Muscle of arm (tissue), 12 donors: ENCODE data around the gene SYNM. TPM values are rescaled to one million over a fixed set of nuclear protein-coding genes. Genes with fewer than 3 reads are reported as not detected.

Experiments
- DNase-seq: peaks from one replicate; pipeline ENCODE4 v3.0.0-alpha.2; 2013
- polyA plus RNA-seq, 12 donors: library from polyadenylated mRNA; unstranded; fragments of 120-200 nt; gene quantifications; one replicate each; pipeline ENCODE4 v1.2.1, GENCODE V29; 2013; ENCODE audit not compliant: insufficient read length in 12 of 12

Gene SYNM
- polyA plus RNA-seq, 12 donors: 19.7 to 116 (median 54.4) TPM; not detected in 1

DNA sequence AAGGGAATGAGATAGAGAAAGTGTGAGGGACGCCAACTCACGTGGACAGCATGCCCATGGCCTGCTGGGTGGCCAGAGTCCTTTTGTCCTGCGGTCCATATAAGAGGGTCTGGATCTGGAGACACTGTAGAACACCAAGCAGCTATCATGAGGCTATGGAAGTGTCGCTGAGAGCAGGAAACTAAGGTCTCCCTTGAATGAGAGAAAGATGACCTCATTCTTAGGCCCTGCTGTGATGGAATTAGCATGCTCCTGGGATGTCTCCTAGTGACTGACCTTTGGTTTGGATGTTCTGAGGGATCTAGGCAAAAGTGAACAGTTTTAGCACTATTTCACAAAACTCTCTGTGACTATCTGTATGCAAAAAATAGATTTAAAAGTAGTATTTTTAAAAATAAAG is 34.4 kb downstream of the SYNM start:
- DNase-seq: no peak

DNA sequence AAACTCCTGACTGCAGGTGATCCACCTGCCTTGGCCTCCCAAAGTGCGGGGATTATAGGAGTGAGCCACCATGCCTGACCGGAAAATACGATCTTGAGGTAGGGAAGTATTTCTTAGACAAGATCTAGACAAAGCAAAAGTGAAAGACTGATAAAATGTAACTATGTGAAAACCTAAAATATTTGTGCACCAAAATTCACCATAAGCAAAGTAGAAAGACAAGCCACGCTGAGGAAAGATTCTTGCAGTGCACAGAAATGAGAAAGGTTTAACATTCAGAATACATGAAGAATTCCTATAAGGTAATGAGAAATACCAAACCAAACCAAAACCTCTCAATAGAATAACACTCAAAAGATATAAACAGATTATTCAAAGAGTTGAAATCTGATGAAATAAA is 35.7 kb downstream of the SYNM start:
- DNase-seq: no peak

DNA sequence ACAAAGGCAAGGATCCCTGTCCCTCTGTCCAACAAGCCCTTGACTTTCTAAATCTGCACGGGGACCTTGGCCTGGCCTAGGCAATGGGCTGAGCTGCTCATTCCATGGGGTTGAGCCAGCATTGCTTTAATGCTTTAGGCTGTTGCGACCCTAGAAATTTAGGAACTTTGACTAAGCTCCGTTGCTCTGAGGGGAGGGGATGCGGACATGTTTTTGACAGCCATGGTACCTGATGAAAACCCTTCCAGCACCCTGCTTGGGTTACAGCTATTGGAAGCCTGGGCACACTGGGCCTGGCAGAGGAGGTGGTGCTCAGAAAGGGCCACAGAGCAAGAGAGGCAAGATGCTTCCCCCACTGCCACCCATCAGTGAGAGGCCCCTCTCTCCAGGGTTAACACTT is 37.1 kb downstream of the SYNM start:
- no peak for DNase-seq

DNA sequence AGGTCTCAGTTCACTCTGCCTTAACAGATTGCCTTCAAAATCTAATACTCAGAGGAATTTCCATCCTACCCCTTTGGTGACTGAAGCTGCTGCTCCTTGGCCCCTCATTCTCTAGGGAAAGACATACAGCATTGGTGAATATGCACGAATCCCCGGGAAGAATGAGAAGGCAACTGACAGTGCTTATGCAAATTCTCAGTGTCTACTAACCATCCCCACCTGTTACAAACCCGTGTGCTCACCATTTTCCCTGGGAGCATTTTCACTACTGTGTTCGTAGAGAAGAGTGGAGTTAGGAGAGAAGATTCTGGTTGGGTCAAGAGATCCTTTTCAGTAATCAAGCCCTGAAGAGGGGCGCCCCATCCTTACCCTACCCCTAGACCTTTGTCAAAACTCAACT is 37.7 kb downstream of the SYNM start:
- no peak for DNase-seq

DNA sequence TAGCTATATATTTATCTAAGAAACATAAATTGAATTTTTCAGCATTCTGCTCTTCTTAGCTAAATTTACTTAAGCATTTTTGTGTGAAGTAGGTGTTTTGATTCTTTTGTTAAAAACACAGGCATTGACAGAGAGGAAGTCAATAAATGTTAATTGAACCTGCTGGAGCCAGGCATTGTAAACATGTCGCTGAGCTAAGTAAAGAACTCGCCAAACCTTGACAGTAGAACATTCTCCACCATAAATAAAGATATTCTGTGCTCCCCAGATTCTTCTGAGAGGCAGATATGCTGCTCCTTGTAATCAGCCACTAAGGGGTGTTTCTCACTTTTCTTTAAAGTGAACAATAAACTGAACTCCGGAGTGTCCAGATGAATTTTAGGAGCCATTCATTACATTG is 38.4 kb downstream of the SYNM start:
- DNase-seq: no peak

DNA sequence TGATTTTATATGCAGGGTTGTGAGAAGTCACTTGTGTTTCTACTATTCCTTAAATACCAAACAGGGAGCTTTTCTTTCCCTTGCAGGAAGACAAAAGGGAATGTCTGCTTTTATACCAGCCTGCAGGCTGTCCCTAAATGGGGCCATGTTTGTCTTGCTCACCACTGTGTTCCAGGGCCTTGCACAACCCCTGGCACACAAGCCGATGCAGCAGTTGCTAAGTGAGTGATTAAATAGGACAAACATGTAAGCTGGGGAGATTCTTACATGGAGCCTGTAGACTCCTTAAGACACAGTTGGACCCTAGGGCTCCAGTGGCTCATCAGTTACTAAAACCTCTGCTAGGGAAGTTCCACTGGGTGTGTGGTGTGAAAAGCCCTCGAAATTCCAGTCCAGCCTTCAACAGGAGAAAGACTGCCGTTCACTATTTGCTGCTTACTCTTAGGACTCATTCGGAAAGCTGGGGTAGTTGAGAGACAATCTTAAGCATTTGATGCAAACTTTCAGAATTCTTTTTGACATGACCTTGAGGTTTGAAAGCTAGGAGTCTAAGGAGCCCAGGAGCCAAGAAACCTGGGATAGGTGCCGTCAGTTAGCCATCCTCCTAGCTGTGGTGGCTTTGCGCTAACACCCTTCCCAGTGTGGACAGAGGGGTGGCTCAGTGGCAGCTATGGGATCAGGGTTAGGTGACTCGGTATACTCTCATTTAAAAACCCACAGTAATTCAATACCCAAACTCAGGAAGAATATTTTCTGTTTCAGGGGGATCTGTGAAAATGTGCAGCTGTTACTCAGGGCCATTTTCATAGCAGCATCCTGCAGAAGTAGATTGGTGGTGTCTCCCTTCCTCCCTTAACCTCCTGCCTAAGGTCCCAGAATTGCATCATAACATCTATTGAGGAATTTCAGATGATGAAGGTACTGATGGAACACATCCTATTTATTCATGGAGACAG is 39.1 kb downstream of the SYNM start:
- no peak for DNase-seq

DNA sequence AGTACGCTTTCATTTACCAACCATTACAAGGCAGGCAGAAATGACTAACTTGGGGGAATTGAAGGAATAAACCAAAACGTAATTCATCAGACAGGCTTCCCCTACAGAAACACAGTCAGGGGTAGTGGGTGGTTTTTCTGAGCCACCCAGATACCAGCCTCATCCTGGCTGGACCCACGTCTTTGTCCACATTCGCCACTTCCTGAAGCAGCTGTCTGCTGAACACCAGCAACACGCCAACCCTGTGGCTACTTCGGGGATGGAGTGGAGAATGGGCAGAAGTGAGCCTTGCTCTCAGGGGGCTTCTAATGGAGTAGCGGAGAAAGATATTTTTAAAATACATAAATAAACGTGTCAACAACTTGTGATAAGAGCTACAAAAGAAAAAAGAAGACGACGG is 40.1 kb downstream of the SYNM start:
- no peak for DNase-seq

DNA sequence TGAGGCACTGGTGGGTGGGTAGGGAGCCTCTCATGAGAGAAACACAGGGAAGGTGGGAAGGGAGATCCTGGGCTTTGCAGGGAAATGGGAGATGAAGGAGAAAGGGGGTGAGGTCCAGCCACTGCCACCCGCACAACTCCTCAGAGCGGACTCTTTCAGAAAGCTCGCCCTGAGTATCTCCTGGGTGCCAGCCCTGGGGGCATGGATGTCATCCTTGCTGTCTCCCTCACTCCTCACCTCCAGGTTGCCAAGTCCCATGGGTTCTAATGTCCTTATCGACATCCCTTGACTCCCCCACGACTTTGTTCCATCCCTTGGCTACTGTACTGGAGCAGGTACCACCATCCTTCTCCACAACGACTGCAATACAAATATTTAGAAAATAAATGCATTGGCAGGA is 40.9 kb downstream of the SYNM start:
- DNase-seq: no peak

DNA sequence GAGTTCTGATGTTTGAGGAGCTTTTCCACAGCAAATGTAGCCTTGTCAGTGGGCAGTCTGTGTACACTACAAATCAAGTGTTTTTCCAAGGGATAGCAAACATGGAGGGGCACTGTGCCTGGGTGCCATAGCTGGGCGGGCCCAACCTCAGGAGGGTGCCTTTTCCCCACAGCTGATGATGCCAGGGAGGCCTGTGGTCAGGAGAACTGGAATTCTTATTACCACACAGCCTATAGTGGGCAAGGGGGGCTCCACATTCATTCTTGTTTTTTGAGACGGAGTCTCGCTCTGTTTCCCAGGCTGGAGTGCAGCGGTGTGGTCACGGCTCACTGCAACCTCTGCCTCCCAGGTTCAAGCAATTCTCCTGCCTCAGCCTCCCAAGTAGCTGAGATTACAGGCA is 41.8 kb downstream of the SYNM start:
- no peak for DNase-seq

DNA sequence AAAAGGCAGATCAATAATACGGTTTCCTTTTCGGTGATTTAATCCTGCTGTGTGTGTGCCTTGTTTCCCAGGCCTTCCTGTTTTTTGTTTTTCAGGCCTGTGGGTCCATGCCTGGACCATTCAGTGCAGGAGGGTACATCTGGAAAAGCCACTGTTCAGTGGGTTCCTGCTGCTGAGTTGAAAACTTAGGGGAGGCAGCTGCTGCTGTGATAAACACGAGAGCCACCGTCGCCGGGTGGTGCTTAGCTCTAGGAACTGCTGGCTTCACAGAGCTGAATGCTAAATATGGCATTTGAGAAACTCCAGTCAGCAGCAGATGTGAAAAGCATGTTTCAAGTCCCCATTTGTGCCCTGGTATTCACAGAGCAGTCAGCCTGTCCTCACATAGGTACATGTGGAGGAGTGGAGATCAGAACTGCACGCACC is 44.0 kb downstream of the SYNM start:
- DNase-seq: no peak

DNA sequence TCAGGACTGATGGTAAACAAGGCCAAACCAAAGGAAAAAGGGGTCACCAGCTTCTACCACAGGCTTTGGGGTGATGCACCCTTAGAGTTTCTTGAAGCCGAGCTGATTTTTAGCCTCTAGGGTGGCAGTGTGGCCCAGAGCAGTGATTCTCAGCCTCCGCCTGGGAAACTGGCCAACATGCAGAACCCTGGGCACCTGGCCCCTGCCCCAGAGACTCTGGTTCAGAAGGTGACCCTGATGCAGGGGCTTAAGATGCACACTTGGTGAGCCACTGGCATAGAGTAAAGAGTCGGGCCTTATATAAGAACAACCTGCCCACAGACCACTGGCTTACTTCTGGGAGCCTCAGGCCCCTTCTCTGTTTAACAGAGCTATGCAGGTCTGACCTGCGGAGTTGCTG is 44.5 kb downstream of the SYNM start:
- DNase-seq: no peak

DNA sequence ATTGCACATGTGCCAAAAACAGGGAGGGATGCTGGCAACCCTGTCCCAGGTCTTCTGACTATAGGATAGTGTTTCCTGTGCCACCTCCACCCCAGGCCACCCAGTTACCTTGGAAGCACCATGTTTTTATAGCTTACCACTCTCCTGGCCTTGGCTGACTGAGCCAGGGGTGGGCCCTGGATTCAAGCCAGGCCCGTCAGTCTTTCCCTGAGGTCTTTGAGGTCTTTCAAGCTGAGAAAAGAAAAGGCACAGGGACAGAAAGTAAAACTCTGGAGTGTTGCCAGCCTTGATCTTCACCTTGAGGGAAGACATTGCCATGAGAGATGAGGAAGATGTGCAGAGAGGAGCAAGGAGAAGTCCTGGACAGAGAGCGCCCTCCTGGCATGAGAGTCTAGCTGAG is 46.3 kb downstream of the SYNM start:
- DNase-seq: no peak

DNA sequence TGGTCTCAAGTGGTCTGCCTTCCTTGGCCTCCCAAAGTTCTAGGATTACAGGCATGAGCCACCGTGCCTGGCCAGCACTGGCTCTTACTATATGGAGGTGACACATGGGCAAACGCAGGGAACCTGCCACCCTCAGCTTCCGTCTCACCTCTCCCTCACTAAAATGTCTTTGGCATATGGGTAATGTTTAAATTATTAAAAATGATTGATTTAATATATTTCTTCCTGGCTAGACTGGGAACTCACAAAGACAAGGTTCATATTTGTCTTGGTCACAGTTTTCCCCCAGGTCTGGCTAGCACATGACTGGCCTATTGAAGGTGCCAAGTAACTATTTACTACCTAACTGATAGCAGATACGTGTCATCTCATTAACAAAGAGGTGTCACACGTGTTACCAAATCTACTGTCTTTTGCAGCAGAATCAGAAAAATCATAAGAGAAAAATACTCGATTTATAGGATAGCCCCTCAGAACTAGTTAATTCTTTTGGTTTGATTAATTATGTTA is 48.2 kb downstream of the SYNM start:
- DNase-seq: no peak

DNA sequence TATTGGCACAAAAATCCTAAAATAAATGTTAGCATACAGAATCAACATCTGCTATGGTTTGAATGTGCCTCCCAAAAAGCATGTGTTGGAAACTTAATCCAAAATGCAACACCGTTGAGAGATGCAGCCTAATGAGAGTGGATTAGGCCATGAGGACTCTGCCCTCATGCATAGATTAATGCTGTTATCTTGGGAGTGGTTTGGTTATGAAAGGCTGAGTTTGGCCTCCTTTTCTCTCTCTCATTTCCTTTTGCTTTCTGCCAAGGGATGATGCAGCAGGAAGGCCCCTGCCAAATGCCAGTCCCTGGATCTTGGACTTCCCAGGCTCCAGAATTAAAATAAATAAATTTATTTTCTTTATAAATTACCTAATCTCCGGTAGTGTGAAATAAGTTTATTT is 49.4 kb downstream of the SYNM start:
- no peak for DNase-seq

DNA sequence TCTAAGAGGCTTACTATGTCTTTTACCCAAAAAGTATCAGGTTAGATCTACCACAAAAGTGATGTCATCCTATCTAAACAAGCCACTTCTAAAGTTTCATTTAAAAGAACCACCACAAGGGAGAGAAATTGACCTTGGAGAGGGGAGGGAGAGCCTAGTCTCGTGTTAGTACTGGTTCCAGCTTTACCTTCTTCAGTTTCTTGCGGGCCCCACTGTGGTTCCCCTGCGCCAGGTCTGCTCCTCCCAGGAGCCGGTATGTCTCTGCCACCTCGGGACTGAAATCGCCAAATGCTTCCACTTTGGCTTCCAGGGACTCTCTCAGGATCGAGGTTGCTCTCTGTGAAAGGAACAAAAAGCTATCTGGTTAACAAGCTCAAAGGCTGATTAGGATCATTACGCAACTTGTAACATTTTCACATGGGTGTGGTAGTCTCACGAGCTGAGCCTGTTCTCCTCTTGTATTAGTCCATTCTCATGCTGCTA is 51.1 kb downstream of the SYNM start:
- DNase-seq: no peak

DNA sequence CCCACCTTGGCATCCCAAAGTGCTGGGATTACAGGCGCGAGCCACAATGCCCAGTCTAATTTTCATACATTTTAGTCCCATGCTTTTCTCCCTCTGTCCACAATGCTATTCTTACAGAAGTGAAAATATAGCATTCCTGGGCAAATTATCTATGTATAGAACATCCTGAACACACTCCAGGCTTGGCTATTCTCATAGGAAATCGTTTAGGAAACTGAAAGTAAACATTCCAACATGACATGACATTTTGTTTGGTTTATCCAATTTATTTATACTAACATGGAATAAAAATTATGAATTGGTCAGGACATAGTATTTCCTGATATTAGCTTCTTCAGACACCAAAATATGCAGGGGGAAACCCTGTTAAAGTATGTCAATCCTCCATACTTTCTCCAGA is 52.6 kb downstream of the SYNM start:
- no peak for DNase-seq

DNA sequence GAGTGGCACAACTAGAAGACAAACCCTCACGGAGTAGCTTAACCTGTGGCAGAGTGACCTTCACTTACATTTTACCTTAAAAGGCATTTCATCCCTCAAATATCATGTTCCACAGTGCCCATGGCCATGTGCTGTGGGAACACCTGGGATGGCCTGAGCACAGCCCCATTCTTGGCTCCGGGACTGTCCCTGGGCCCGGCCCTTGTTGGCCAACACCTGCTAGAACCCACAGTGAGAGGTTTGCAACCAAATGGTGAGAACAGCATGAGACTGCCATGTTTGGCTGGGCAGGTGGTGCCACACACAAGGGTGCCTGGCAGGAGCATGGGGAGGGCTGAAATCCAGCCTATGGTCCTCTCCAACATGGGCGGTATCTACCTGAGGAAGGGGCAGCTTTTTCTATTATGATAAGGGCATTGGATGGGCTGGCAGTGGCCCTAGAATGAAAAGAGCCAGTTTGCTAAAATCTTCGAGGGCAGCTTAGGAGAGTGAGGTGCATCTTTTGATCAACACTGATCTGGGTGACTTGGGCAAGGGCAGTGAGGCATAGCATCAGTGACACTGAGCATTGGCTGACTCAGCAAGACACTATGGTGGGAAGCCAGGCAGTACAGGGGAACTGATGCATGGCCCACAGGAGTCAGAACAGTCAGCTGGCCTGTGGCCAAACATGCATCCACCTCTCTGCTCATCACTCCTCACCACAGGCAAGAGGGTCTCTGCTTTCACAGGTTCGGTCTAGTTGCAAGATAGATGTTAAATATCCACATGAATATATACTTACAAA is 53.9 kb downstream of the SYNM start:
- DNase-seq: no peak

DNA sequence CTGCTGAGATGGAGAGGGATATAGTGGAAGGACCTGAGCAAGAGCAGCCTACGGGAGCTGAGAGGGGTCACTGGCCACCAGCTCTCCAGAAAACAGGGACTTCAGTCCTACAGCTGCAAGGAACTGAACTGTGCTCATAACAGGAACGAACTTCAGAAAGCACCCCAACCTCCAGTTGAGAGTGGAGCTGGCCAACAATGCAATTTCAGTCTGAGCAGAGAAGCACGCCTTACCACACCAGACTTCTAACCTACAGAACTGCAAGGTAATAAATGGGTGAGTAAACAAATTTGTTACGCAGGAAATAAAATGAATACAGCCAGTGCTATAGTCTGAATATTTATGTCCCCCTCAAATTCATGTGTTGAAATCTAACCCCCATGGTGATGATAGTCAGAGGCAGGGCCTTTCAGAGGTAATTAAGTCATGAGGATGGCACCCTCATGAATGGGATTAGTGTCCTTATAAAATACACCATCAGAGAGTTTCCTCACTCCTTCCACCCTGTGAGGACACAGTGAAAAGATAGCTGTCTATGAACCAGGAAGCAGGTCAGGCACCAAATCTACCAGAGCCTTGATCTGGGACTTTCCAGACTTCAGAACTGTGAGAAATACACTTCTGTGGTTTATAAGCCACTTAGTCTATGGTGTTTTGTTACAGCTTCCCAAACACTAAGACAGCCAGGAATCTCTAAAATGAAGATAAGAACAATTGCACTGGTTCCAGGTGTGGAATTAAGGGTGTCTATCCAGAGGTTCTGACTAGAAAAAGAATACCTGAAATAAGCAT is 58.6 kb downstream of the SYNM start:
- no peak for DNase-seq

DNA sequence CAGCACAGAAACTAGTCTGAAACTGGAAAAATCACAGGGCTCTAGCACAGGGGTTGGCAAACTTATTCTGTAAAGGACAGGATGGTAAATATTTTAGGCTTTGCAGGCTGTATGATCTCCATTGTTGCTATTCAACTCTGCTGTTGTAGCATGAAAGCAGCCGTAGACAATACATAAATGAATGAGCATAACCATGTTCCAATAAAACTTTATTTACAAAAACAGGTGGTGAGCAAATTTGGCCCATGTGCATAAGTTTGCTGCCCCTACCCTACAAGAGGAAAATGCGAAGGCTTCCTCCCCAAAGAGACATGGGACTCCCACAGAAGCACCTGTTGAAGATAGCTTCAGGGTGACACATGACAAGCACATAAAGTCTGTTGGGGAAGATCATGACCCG is 59.2 kb downstream of the SYNM start:
- DNase-seq: no peak

DNA sequence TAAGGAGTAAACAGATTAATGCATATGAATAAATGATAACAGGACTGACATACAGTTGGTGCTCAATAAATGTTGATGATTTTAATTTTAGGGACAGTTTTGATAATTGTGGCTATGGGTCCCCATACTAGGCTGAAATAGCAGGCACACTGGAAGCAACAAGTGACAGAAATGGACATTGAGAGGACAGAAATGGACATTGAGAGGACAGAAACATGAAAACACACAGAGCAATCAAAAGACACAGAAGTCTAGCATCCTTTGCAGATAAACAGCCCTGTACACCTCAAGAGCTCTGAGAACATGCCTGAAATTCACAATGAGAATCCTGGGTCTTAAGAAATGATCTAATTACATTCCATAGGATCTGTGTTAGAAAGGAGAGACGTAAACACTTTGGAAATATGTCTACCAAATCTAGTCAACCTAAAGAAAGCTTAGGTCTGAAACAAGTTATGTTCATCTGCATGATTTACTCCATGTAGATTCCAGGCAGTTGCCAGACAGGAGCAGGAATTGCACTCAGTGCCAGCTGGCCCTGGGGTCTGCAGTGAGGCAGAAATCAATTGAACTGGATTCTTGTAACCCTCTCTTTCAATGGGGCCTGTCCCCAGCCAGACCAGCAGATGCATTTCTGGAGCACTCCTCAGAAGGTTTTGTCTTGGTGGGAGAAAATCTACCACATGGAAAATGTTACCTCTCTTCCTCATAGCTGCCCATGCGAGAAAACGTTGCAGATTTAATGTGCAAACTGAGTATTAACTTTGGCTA is 60.3 kb downstream of the SYNM start:
- DNase-seq: no peak
